Epidermal melanocyte (primary cell): ENCODE data around the gene TCN1.

Source experiments
- DNase-seq: peaks from one replicate; pipeline ENCODE4 v3.0.0; 2011; ENCODE audit warnings: low spot score; ENCODE audit not compliant: insufficient read length

The TCN1 gene

GRCh38 chr11:59810189-59810910 is 55.9 kb downstream of the TCN1 start, which contains the start of gene MRPL16:
Gene MRPL16, minus strand, starts transcription at chr11:59810778. Its CDS starts 120 bp downstream, at chr11:59810658.
- DNase-seq: peak; percentile 72

GRCh38 chr11:59807047-59807610 is 59.2 kb downstream of the TCN1 start:
- DNase-seq: no peak

GRCh38 chr11:59804061-59804460 is 62.2 kb downstream of the TCN1 start:
- DNase-seq: no peak
